NCI-H1105 treated with DMSO at 0.1 percent for 48 hours (cell line): Measurements from ENCODE around the gene ETS2.

ENCODE experiments used
- DNase-seq: peaks from one replicate; lab custom pipeline; 2025; lab: John Stamatoyannopoulos, UW

ETS2 gene

DNA sequence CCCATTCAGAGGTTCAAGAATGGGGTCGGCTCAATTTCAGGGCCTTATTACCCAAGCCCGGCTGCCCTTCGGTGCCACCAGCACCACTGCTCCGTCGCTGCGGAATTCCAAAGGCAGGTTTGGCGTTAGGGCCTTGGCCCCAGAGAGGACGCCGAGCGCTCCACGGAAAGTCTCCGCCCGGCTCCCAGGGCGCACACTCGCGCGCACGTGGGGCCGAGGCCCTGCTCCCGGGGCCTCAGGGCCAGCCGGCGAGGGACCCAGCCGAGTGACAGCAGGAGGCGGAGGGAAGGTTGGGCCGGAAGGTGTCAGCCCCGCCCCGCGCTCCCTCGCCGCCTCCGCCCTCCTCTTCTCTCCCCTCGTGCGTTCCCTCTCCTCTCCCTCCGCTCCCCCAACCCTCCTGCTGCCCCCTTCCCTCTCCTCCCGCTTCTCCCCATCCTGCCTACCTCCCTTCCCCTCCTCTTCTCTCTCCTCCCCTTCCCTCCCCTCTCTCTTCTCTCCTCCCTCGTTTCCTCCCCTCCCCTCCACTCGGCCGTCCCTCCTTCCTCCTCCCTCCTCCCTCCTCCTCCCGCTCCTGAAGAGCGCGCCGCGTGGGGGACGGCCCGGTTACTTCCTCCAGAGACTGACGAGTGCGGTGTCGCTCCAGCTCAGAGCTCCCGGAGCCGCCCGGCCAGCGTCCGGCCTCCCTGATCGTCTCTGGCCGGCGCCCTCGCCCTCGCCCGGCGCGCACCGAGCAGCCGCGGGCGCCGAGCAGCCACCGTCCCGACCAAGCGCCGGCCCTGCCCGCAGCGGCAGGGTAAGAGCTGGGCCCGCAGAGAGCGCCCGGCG, at the start of gene ETS2:
Gene ETS2 (plus strand): TSS at position 602 of the 825 bp plus-strand sequence. CDS start 4,106 bp downstream, outside the sequence.
- DNase-seq: peak; percentile 84

DNA sequence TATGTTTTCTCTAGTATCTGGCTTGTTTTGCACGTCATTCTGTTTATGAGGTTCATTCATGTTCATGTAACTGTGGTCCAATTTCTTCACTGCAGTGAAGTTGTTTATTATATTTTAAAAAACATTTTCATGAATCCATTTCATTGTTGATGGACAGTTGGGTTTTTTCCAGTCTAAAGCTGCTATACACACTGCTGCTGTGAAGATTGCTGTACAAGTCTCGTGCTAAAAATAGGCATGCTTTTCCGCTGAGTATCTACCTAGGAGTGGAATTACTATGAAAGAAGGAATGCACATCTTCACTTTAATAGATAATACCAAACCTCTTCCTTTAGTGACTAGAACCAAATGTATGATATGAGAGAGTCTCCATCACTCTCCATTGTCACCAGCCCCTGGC, 49.0 kb upstream of the ETS2 start:
- DNase-seq: no peak

DNA sequence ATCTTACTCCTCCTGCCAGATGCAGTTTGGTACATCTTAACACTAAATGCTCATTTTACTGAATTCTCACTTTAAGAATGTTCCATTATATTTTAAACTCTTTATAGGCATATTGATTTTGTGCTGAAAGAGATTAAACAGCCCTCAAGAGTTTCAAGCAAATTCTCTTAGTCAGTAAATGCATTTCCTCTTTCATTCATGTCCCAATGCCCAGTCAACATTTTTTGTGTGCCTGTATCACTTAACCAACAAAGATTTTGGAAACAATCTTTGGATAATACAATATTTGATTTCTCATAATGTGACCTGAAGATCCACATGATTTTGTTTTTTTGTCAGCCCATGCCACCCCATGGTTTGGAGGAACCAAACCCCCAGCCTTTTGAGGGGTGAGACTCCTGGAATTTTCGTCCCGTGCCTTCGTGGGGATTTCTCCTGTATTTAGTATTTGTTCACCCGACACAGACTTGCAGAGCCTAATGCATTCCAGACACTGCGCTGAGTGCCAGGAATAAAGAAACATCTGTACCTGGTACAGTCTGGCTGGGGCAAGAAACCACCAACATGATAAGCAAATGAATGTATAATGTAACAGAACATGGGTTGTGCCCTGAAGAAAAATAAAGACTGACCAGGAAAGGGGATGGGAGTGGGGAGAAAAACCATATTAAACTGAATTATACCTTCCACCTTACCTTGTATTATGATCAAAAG, 47.1 kb upstream of the ETS2 start:
- DNase-seq: no peak

DNA sequence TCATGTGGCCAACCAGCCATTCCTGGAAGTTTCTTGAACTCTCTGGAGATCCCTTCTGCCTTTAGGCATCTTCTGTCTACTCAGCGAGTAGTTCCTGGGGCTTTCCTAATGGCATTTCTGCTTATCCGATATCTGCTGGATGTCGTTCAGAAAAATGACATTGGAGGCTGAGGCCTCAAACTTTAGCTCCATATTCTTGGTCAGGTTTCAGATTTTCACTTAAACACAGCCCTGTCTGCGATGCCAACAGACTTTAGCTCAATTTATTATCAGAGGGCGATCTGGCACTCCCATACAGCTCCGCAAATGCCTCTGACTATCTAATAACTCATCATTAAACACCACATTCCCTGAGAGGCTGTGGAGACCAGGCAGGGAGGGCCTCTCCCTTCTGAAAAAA, 46.3 kb upstream of the ETS2 start:
- DNase-seq: no peak

- no peak for DNase-seq
Observed at GRCh38 chr21:38760017-38760761, 45.5 kb upstream of the ETS2 start.

- no peak for DNase-seq
Observed at GRCh38 chr21:38760762-38761155, 45.0 kb upstream of the ETS2 start.

DNA sequence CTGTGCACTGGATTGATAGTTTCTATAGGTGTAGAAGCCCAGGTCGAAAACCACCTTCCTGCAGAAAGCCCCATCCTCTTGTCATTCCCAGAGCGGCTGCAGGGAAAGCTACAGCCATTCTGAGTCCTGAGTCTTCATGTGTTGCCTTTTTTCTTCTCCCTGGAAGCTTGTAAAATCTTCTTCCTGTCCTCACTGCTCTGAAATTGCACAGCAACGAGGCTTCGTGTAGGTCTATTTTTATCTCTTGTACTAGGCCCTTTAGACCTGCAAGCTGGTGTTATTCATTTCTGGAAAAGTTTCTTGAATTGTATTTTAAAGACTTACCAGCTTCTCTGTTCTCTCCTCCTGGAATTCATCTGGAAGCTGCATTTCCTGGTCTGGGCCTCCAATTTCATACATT, 44.2 kb upstream of the ETS2 start:
- DNase-seq: no peak

DNA sequence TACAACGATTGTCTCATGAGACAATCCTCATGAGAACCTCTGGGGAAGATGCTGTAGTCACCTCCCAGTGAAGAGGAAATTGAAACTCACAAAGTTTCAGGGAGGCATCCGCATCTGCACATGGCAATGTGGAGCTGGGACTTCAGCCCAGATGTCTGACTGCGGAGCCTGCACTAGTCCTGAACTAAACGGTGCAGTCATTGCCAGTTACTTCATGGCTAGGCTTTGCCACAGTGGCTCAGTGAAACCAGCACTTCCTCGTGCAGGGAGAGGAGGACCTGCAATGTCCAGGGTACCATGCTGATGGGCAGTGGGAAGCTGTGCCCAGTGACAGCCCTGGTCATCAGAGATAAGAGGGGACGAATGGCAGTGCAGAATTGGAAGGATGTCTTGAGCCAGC, 40.7 kb upstream of the ETS2 start:
- DNase-seq: no peak

DNA sequence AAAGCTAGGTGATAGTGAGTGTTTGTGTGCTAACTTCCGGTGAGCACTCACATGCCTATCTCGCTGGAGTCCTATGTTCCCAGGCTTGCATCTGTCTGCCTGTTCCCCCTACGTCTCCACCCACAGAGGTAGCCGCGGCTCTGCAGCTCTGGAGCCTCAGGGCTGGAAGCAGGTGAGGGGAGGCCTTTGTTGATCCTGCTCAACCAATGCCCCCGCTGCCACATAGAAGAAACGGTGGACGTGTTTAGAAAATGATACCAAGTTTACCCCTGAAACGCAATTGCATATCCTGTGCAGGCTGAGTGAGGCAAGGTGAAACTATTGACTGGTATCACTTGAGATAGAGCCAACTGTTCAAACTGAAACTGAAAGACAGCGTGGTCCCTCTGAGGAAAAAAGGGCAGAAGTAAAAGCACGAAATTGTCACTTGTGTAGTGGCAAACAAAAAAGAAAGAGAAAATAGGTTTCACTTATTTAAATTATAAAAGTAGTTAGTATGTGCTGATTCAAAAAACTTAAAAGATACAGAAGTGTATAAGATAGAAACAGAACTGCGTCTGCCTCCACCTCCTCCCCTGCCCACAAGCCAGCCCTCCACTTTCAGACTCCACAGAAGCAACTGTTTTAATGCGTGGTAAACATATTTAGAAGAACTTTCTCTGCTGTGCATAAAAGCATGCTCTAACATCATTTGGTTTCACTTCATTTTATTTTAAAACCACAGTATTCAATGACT, 38.6 kb upstream of the ETS2 start:
- no peak for DNase-seq

DNA sequence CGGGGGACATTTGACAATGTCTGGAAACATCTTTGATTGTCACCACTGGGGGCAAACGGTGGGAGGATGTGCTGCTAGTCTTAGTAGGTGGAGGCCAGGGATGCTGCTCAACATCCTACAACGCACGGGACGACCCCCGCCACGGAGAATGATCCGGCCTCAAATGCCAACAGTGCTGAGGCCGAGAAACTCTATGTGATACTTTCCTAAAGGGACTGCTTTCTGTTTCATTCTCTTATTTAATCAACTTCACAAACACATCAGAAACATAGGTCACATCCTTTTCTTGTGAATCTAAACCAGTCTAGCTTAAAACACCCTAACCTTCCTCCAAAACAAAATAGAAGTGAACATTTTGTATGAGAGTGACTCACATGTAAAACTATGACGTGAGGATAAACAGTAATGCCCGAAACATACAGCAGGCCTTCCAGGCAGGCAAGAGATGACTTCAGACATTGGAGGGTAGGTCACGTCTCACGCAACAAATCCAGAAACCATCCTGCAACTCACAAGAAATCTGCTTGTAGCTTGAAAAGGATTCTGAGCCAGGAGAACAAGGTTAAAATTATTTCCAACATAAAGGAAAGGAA, 37.2 kb upstream of the ETS2 start:
- no peak for DNase-seq

- no peak for DNase-seq
Observed at GRCh38 chr21:38769191-38769780, 36.4 kb upstream of the ETS2 start.

- no peak for DNase-seq
Observed at GRCh38 chr21:38770660-38771059, 35.1 kb upstream of the ETS2 start.

- no peak for DNase-seq
Observed at GRCh38 chr21:38771536-38771935, 34.2 kb upstream of the ETS2 start.

DNA sequence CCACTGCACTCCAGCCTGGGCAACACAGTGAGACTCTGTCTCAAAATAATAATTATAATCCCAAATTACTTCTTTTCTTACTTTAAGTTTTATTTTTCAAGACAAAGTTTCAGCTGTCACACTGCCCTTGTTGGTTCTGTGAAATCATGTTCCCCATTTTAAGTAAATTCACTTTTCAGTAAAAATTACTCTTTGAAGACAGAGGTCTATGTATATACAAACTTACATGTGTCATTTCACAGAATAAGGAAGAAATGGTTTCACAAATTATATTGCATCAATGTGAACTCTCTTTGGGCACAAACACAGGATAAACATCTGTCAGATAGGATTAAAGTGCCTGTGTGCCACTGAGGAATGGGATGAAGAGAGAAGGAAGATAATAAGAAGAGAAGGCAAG, 33.1 kb upstream of the ETS2 start:
- no peak for DNase-seq

DNA sequence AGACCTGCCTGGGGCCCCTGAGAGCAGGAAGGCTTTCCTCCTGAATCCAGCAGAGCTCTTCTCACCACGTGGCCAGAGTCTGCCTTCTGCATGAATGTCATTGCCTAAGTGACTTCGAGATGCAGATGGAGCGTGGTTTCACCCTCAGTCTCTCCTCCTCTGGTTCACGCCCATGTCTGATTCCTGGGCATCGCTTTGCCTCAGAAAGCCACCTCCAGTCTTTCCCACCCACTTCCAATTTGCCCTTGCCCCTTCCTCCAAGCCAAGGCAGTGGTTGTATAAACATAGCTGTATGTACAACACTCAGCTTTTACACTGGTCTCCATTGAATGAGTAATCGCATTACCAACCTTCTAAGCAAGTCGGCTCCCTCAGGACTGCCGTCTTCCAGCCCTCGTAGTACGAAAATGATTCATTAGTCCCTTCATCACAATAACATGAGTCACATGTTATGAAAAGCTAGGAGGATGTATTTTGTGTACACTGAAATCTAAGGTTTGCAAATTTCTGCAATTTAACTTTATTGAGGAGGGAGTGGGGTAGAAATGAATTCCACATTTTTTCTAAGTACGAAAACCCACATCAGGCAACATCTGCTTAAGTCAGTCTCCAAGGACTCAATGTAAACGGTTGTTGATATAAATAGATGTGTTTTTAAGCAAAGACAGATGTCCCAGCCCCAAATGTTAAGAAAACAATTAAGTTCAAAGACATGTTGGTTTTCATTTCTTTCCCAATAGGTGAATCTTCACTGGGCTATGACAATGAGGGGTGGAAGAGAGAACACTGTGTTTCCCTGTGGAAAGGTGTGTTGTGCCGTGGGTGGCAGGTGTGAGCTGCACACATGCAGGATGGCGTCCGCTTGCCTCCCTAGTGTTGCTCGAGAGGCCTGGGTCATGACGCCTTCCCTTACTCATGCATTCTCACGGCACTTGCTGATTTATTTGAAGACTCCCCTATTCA, 32.3 kb upstream of the ETS2 start:
- DNase-seq: no peak

- DNase-seq: no peak
Observed at GRCh38 chr21:38774152-38774551, 31.6 kb upstream of the ETS2 start.

- no peak for DNase-seq
Observed at GRCh38 chr21:38774586-38775285, 31.0 kb upstream of the ETS2 start.

DNA sequence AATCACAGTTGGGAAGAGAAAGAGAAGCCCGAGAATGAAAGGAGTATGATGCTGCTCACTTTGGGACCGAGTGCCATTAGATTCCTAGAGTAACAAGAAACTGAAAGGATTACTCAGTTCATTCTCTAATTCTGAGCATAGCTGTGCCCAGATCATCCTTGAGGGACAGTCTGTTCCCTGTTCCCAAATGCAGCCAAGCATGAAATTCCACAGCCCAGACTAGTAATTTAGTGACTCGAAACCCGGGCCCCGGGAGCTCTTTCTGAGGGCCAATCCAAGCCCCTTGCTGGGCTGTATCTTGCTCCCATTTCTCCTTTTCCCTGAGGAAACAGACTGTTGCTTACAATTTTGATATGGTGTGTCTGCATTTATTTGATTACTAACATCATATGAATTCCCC, 30.0 kb upstream of the ETS2 start:
- DNase-seq: no peak

DNA sequence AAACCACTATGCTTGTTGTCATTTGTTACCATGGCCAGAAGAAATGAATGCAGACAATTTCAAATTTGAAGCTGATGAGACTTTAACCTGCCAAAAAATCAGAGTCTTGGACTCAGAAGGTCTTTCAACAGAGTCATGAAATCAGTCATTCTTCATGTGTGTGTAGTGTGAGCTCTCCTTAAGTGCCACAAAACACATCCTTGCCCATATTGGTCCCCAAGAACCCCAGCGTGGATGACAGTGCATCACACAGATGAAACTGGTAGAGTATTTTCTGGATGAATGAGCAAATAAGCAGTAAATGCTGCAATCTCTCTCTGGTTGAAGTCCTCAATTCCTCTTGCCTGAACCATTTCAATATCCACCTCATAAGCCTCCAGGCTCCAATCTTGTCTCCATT, 28.7 kb upstream of the ETS2 start:
- DNase-seq: no peak

DNA sequence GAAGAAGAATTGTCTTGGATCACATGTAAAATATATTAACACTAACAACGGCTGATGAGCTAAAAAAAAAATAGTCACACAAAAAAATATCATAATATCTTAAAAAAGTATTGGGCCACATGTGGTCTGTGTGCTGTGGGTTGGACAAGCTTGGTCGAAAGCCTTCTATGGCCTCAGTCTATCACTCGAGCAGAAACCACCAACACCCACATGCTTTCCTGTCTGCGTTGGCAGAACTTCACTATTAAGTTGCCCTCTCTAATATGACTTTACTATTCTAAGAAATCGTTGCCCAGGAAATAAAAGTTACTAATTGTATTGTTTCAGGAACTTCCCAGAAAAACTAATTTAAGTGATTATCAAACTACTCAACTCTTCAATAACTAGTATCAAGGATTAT, 28.2 kb upstream of the ETS2 start:
- DNase-seq: no peak
